Upper lobe of left lung (tissue), 6 donors: ENCODE results near the gene PFDN1. TPM values are rescaled to one million over a fixed set of nuclear protein-coding genes. Genes with fewer than 3 reads are reported as not detected.

ENCODE experiments used
- ATAC-seq, 2 donors: fragments of 200-7000 bp; cut with Tn5 transposase; one replicate each; pipeline ENCODE4 v1.9.1; 2022; ENCODE audit warnings: mild to moderate bottlenecking in 2 of 2, moderate library complexity in 2 of 2; ENCODE audit not compliant: low FRiP score in 2 of 2
- DNase-seq, 2 donors: peaks; one replicate each; pipeline ENCODE4 v3.0.0-alpha.2; 2019 to 2020
- H3K27ac ChIP-seq, 4 donors: fragments of 200-600 bp; sonication (generic); one replicate each; pipeline ENCODE4 v1.5.1; 2016 to 2019
- H3K27me3 ChIP-seq, 4 donors: fragments of 200-600 bp; sonication (generic); one replicate each; pipeline ENCODE4 v1.5.1; 2017 to 2019
- H3K36me3 ChIP-seq, 4 donors: fragments of 200-600 bp; sonication (generic); one replicate each; pipeline ENCODE4 v1.5.1; 2016 to 2019
- H3K4me1 ChIP-seq, 4 donors: fragments of 200-600 bp; sonication (generic); one replicate each; pipeline ENCODE4 v1.5.1; 2018 to 2019
- H3K4me3 ChIP-seq, 4 donors: fragments of 200-600 bp; sonication (generic); one replicate each; pipeline ENCODE4 v1.5.1; 2017 to 2019; ENCODE audit warnings: mild to moderate bottlenecking in 2 of 4, moderate library complexity in 1 of 4
- H3K9me3 ChIP-seq, 4 donors: fragments of 200-600 bp; sonication (generic); one replicate each; pipeline ENCODE4 v1.5.1; 2018 to 2019
- EP300 ChIP-seq, 4 donors: sonication (generic); formaldehyde crosslinking; IDR thresholded peaks; one replicate each; pipeline ENCODE4 v1.5.1; 2017; ENCODE audit warnings: antibody characterized with exemption in 4 of 4, control low read depth in 2 of 4
- POLR2A ChIP-seq, 4 donors: fragments of 450-650 bp; IDR thresholded peaks; one replicate each; pipeline ENCODE4 v1.5.1; 2016 to 2017; ENCODE audit warnings: antibody characterized with exemption in 4 of 4, mild to moderate bottlenecking in 2 of 4
- POLR2AphosphoS5 ChIP-seq, 2 donors: sonication (generic); formaldehyde crosslinking; IDR thresholded peaks; one replicate each; pipeline ENCODE4 v1.5.1; 2017; ENCODE audit warnings: antibody characterized with exemption in 2 of 2
- WGBS, 2 donors: methylation state at CpG; one replicate each; pipeline ENCODE4 v1.1.5; 2017 to 2018; 5-methylcytosine and 5-hydroxymethylcytosine counted together
- total RNA-seq, 6 donors: library from RNA; depleted of rRNA in 4 of 6; stranded (reverse); fragments of >200 nt in 4 of 6; gene quantifications; one replicate each; pipeline versions ENCODE4 v1.1.0 to v1.2.1, GENCODE V29; 2016 to 2021
- TF ChIP-seq, protein P1 (sequence below), 6 experiments: fragments of 450-650 bp in 4 of 6; fragments of 200-600 bp in 2 of 6; sonication (generic) in 2 of 6; IDR thresholded peaks; one replicate each; pipeline ENCODE4 v1.5.1; 2016 to 2019; ENCODE audit warnings: antibody characterized with exemption in 6 of 6
- donor health status: DM: no; HTN: no; CAD: no; lungs with moderate emphysema.
- donor health status: DM: no; HTN: yes; CAD: no; lungs with severe emphysema.

The PFDN1 gene
- total RNA-seq, 6 donors from 2014 or later, result 44.7 to 128 (median 87.7) TPM

GRCh38 chr5:140266471-140267200 is 36.3 kb downstream of the PFDN1 start:
- TF ChIP-seq POLR2A (IDR thresholded peaks at IDR 0.05) (no peak), EP300 (IDR thresholded peaks at IDR 0.05) (no peak), POLR2AphosphoS5 (IDR thresholded peaks at IDR 0.05) (no peak)
- TF ChIP-seq, protein P1, sequence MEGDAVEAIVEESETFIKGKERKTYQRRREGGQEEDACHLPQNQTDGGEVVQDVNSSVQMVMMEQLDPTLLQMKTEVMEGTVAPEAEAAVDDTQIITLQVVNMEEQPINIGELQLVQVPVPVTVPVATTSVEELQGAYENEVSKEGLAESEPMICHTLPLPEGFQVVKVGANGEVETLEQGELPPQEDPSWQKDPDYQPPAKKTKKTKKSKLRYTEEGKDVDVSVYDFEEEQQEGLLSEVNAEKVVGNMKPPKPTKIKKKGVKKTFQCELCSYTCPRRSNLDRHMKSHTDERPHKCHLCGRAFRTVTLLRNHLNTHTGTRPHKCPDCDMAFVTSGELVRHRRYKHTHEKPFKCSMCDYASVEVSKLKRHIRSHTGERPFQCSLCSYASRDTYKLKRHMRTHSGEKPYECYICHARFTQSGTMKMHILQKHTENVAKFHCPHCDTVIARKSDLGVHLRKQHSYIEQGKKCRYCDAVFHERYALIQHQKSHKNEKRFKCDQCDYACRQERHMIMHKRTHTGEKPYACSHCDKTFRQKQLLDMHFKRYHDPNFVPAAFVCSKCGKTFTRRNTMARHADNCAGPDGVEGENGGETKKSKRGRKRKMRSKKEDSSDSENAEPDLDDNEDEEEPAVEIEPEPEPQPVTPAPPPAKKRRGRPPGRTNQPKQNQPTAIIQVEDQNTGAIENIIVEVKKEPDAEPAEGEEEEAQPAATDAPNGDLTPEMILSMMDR (IDR thresholded peaks at IDR 0.05), result no peak
- no peak overlapping the region for H3K4me3 ChIP-seq
- DNase-seq, result no peak
- no peak for ATAC-seq
- no peaks in the 10 kb centered on the region for H3K27me3 ChIP-seq
- H3K9me3 ChIP-seq, result no peaks in the 10 kb centered on the region
- H3K4me1 ChIP-seq, result peaks cover 9 to 20% (median 15%) of the 10 kb centered on the region in 4 donors
- peak overlapping the region in 1 of 4 donors; percentile 21 for H3K27ac ChIP-seq
- 87 to 89% methylated on average over 6 of the region's 6 CpGs for WGBS, 2 donors
- no peaks in the 10 kb centered on the region for H3K36me3 ChIP-seq

- 94 to 100% methylated on average over 1 of the region's 1 CpG for WGBS, 2 donors
Measured at GRCh38 chr5:140265845-140266244, 37.1 kb downstream of the PFDN1 start.

GRCh38 chr5:140262839-140263238 is 40.1 kb downstream of the PFDN1 start:
- H3K4me3 ChIP-seq, result no peak overlapping the region
- no peak for TF ChIP-seq EP300 (IDR thresholded peaks at IDR 0.05)
- TF ChIP-seq POLR2AphosphoS5 (IDR thresholded peaks at IDR 0.05), result no peak
- TF ChIP-seq POLR2A (IDR thresholded peaks at IDR 0.05), result no peak
- TF ChIP-seq, protein P1 (IDR thresholded peaks at IDR 0.05), result no peak
- H3K4me1 ChIP-seq, result peaks cover 18 to 30% (median 22%) of the 10 kb centered on the region in 4 donors
- ATAC-seq (no peak), DNase-seq (no peak)
- H3K9me3 ChIP-seq, result no peaks in the 10 kb centered on the region
- H3K27ac ChIP-seq, result peak overlapping the region in 1 of 4 donors; percentile 70
- H3K36me3 ChIP-seq, result peaks cover 0 to 4% (median under 1%) of the 10 kb centered on the region in 4 donors
- 79 to 84% methylated on average over 3 of the region's 3 CpGs for WGBS, 2 donors
- no peaks in the 10 kb centered on the region for H3K27me3 ChIP-seq

More at GRCh38 chr5:140265845-140266244, 37.1 kb downstream of the PFDN1 start:
- TF ChIP-seq POLR2AphosphoS5 (IDR thresholded peaks at IDR 0.05), result no peak
- peaks cover 15 to 26% (median 20%) of the 10 kb centered on the region in 4 donors for H3K4me1 ChIP-seq
- ATAC-seq (no peak), DNase-seq (no peak)
- H3K4me3 ChIP-seq, result no peak overlapping the region
- no peaks in the 10 kb centered on the region for H3K36me3 ChIP-seq
- no peaks in the 10 kb centered on the region for H3K27me3 ChIP-seq
- peak overlapping the region in 1 of 4 donors; percentile 10 for H3K27ac ChIP-seq
- no peaks in the 10 kb centered on the region for H3K9me3 ChIP-seq

GRCh38 chr5:140262221-140262620 is 40.7 kb downstream of the PFDN1 start:
- no peaks in the 10 kb centered on the region for H3K9me3 ChIP-seq

More at GRCh38 chr5:140262221-140262620, 40.7 kb downstream of the PFDN1 start:
- Histone ChIP-seq H3K36me3 (peaks cover 0 to 4% (median 1%) of the 10 kb centered on the region in 4 donors), H3K27ac (peak overlapping the region; percentile 20 to 70 (median 68)), H3K27me3 (no peaks in the 10 kb centered on the region), H3K4me3 (no peak overlapping the region), H3K4me1 (peaks cover 14 to 27% (median 21%) of the 10 kb centered on the region in 4 donors)
- WGBS, 2 donors, result 61 to 83% methylated on average over 3 of the region's 3 CpGs
- DNase-seq, result no peak
- ATAC-seq, result no peak
- TF ChIP-seq, protein P1 (IDR thresholded peaks at IDR 0.05), result no peak
- TF ChIP-seq POLR2AphosphoS5 (IDR thresholded peaks at IDR 0.05), result no peak
- no peak for TF ChIP-seq EP300 (IDR thresholded peaks at IDR 0.05)
- no peak for TF ChIP-seq POLR2A (IDR thresholded peaks at IDR 0.05)
